Fibroblast of pulmonary artery (primary cell): ENCODE results near the gene TCF4.

Experiments used
- DNase-seq: peaks from one replicate; pipeline ENCODE4 v3.0.0-alpha.2; 2010; ENCODE audit warnings: low read depth
- H3K4me3 ChIP-seq: replicated peaks from 2 replicates; pipeline ENCODE4 v1.5.1; 2011; ENCODE audit warnings: low read depth, mild to moderate bottlenecking, control low read depth, low read length, moderate library complexity
- TF ChIP-seq, protein P1 (sequence below): IDR thresholded peaks from 2 replicates; pipeline ENCODE4 v1.5.1; 2011; ENCODE audit warnings: mild to moderate bottlenecking, control low read depth, low read length, inconsistent platforms; ENCODE audit errors: missing control alignments

TCF4 gene

DNA sequence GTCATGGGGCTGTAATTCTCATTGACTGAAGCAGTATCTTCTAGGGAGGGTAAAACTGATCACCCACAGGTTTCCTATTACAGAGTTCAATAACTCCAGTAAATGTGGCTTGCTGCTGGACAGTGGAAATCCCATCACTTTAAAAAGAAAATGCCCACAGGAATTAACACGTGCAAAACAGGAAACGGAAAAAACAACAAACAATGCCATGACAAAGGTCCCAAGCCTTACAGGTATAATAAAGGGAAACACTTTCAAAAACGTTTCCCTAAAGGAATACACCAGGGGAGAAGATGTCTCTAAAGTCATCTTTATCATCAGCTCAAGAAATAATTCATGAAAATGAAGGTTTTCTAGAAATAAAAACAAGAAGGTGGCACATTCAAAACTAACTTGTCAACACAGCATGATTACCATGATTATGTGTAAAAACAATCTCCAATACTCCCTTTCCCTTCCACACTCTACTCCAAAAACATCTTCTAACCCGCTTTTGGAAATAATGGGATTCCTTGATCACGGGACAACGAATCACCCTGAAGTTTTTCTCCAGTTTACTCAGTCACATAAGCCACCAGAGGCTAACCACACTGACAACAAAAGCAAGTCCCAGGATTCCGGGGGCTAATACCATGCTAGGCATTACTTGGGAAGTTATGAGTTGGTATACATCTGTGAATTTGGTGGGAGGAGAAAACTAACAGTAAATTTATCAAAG lies 167.9 kb downstream of the TCF4 start:
- no peak for DNase-seq
- TF ChIP-seq, protein P1, sequence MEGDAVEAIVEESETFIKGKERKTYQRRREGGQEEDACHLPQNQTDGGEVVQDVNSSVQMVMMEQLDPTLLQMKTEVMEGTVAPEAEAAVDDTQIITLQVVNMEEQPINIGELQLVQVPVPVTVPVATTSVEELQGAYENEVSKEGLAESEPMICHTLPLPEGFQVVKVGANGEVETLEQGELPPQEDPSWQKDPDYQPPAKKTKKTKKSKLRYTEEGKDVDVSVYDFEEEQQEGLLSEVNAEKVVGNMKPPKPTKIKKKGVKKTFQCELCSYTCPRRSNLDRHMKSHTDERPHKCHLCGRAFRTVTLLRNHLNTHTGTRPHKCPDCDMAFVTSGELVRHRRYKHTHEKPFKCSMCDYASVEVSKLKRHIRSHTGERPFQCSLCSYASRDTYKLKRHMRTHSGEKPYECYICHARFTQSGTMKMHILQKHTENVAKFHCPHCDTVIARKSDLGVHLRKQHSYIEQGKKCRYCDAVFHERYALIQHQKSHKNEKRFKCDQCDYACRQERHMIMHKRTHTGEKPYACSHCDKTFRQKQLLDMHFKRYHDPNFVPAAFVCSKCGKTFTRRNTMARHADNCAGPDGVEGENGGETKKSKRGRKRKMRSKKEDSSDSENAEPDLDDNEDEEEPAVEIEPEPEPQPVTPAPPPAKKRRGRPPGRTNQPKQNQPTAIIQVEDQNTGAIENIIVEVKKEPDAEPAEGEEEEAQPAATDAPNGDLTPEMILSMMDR: no peak
- H3K4me3 ChIP-seq: peak overlapping the region; percentile 22

DNA sequence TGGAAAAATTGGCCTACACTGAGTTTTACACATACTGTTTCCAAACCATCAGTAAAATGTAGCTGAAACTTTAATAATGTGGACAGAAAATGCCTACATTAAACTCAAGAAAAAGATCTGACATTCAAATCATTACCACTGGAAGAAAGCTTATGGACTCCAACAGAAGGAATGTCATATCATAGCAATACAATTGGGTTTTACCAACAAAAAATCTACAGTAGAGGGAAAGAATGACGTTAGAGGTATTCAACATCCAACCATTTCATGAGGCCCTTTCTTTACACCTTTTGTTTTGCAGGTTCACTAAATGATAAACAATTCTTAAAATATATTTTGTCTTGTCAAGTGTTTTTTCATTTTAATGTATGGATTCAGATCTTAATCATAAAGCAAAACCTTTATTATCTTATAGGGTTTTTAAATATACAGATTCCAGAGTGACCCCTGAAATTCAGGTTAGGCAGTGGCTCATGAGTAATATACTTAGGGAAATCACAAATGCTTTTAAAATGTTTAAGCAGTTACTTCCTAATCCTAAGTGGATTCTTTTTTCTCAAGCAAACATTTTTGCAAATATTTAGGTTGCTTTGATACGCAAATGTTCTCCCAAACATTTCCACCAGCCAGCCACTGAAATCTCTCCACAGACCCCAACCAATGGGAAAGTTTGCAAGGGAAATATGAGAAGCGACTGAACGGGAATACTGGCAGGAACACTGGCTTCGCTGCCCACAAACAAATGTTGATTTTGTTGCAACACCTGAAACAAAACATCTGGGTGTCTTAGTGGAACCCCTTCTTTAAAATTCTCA lies 168.7 kb downstream of the TCF4 start:
- TF ChIP-seq, protein P1: no peak
- DNase-seq: peak; percentile 47
- H3K4me3 ChIP-seq: no peak overlapping the region

DNA sequence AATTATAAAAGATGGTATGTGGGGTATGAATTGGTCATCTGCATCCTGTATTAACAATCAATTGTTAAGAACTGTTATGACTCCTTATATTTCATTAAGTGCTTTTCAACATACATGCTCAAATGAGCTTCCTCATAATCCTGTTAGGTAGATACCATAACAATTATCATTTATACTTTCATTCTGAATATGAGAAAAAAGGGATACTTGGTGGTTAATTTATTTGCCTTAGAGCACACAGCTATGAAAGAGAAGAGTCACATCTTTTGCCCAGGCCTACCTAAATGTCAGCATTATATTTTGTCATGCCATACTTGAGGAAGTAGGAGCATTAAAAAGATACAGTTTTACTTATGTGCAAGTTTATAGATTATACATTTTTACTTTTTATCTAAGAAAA lies 169.6 kb downstream of the TCF4 start:
- TF ChIP-seq, protein P1: no peak
- no peak overlapping the region for H3K4me3 ChIP-seq
- DNase-seq: no peak

DNA sequence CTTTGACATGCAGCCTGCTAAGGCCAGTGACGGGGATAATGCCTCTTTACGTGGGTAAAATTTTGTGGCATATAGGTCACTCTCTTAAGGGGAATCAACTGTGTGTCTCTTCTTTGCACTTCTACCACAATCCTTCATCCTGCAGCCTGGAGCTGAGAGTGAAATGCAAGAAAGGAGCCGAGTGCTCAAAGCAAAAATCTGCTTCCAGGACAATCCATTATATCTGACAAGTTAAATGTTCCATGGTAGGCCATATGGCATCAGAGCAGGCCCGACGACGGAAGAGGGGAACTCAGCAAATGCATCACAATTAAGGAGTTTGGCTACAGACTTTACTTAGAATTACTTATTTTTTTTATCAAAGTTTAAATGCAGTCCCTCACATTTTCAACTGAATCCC lies 171.2 kb downstream of the TCF4 start:
- no peak for DNase-seq
- TF ChIP-seq, protein P1: no peak

DNA sequence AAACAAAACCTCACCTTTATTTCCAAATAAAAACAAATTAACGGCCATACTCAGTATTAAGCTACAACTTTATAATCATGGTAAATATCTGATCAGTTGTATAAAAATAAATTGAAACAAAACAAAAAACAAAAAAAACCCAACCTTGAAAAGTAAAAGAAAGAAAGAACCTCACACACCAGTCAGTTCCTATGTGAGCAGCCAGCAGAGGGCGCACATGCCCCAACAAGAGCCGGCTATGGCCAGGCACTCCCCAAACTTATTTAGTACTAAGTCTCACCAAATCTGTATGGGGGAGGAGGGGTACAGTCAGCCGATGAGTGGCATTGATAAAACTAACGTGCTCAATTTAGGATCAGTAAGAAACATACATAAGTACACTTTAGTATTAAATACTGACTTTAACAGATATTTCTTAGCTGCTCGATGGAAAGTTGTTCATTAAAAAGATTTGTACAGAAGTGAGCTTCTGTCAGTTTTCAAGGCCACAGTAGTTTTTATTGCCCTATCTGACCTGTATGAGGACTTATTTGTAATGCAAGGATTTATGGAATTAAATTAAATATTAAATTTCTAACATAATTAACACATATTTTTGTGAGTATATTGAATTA lies 172.6 kb downstream of the TCF4 start:
- TF ChIP-seq, protein P1: peak; percentile 91
- H3K4me3 ChIP-seq: no peak overlapping the region
- DNase-seq: peak; percentile 93

More for the DNA sequence above, 171.2 kb downstream of the TCF4 start:
- H3K4me3 ChIP-seq: no peak overlapping the region

DNA sequence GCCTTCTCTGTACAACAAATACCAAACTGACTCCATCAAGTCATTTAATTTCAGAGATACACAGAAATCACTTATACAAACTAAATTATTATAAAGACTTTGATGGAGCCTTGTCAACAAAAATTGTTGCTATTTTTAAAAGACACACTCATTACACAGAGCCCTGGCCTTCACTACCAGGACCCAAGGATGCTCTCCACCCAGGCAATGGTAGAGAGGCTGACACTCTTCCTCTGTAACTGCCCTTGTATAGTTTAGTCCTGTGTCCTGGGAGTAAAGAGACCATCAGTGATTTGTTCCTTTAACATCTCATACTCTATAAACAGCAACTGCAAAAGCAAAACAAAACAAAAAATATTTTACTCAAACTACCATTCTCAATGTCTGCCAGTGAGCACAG lies 173.5 kb downstream of the TCF4 start:
- TF ChIP-seq, protein P1: no peak
- DNase-seq: no peak
- H3K4me3 ChIP-seq: no peak overlapping the region
